ENCODE measurements around the gene SYNE2.

GRCh38 chr14:64074961-64075612, 222.3 kb downstream of the SYNE2 start:
- no peak for TF ChIP-seq EZH2 (IDR thresholded peaks at IDR 0.05; ENCODE audit: borderline replicate concordance, low read depth, low read length, severe bottlenecking)
- TF ChIP-seq CTCF (IDR thresholded peaks at IDR 0.05; ENCODE audit: extremely low read depth in 1 of 2, insufficient read depth in 1 of 2, low read depth in 1 of 2, low read length in 2 of 2), result no peak
- no peak for TF ChIP-seq POLR2A (IDR thresholded peaks at IDR 0.05; ENCODE audit: low read depth, low read length)
- TF ChIP-seq JUN (IDR thresholded peaks at IDR 0.05; ENCODE audit: borderline replicate concordance, insufficient read depth, insufficient read length, low read depth), result peak; percentile 69
- no peak for TF ChIP-seq POLR2AphosphoS5 (IDR thresholded peaks at IDR 0.05; ENCODE audit: insufficient read depth, low read depth, low read length)
- peak; percentile 79 for TF ChIP-seq FOS (IDR thresholded peaks at IDR 0.05; ENCODE audit: borderline replicate concordance, insufficient read depth, low read length)

Measured in endothelial cell of umbilical vein (primary cell).